HCT116 (cell line): Measurements from ENCODE around the gene PDE2A. TPM values are rescaled to one million over a fixed set of nuclear protein-coding genes. Genes with fewer than 3 reads are reported as not detected.

Experiments used
- ATAC-seq: fragments of 200-7000 bp; cut with Tn5 transposase; 2 replicates; pipeline ENCODE4 v1.9.1; 2020; ENCODE audit warnings: mild to moderate bottlenecking, moderate library complexity
- BruUV-seq: library from RNA; stranded (reverse); fragments of 400-500 nt; replicated peaks from 2 replicates; lab custom pipeline; 2021; lab: Mats Ljungman, UMichigan
- CTCF ChIA-PET: fragments of 300-600 bp; sonication (Branson Sonifier 250); formaldehyde crosslinking; loops from one replicate; lab custom pipeline; 2021; ENCODE audit warnings: antibody characterized with exemption; lab: Charles Lee
- POLR2A ChIA-PET: fragments of 300-600, 350-600 bp; sonication (Branson Sonifier 250); formaldehyde crosslinking; loops from one replicate; lab custom pipeline; 2021; ENCODE audit warnings: antibody characterized with exemption; lab: Charles Lee
- RAD21 ChIA-PET, 2 experiments: fragments of 300-600 bp; sonication (Branson Sonifier 250); formaldehyde crosslinking; loops; one replicate each; lab custom pipeline; 2023; ENCODE audit warnings: low total read pairs in 2 of 2; ENCODE audit not compliant: uncharacterized antibody in 2 of 2, unreplicated experiment in 2 of 2, low non-redundant PET in 1 of 2; lab: Charles Lee
- DNase-seq: peaks from one replicate; pipeline ENCODE4 v3.0.0-alpha.2; 2010; ENCODE audit warnings: low read depth, low spot score
- H2AFZ ChIP-seq: fragments of 200-600 bp; shearing (Covaris generic), sonication (generic); 2 replicates; pipeline ENCODE4 v1.6.1; 2017; ENCODE audit warnings: low read depth, mixed run types, mixed read lengths, antibody characterized with exemption, low read length; ENCODE audit not compliant: poor library complexity, severe bottlenecking
- H3K27ac ChIP-seq: 2 replicates; pipeline ENCODE4 v1.5.1; 2012; ENCODE audit warnings: low read depth, low read length
- H3K27me3 ChIP-seq: fragments of 200-600 bp; sonication (generic); 2 replicates; pipeline ENCODE4 v1.6.1; 2016; ENCODE audit warnings: mixed run types, low read length, mixed read lengths; ENCODE audit not compliant: insufficient read depth
- H3K36me3 ChIP-seq, 2 experiments: fragments of 200-500 bp in 1 of 2; fragments of 200-600 bp in 1 of 2; sonication (Bioruptor generic) in 1 of 2; sonication (generic) in 1 of 2; 2 replicates each; pipeline versions ENCODE4 v1.5.1 to v1.6.1; 2014 to 2016; ENCODE audit warnings: low read length in 2 of 2, inconsistent platforms in 1 of 2, mixed read lengths in 1 of 2, mixed run types in 1 of 2; ENCODE audit not compliant: insufficient read depth in 2 of 2, control insufficient read depth in 1 of 2
- H3K4me1 ChIP-seq, 2 experiments: fragments of 200-600 bp in 1 of 2; sonication (generic) in 1 of 2; 2 replicates each; pipeline versions ENCODE4 v1.5.1 to v1.6.1; 2012 to 2017; ENCODE audit warnings: low read length in 2 of 2, inconsistent platforms in 1 of 2, mild to moderate bottlenecking in 1 of 2, mixed read lengths in 1 of 2, mixed run types in 1 of 2, moderate library complexity in 1 of 2; ENCODE audit not compliant: insufficient read depth in 2 of 2, control insufficient read depth in 1 of 2
- H3K4me2 ChIP-seq: fragments of 200-600 bp; sonication (generic); 2 replicates; pipeline ENCODE4 v1.6.1; 2017; ENCODE audit warnings: mixed run types, low read length, mixed read lengths
- H3K4me3 ChIP-seq, 2 experiments: fragments of 200-600 bp in 1 of 2; sonication (generic) in 1 of 2; replicated peaks in 1 of 2; 2 replicates each; pipeline ENCODE4 v1.5.1; 2011 to 2016; ENCODE audit warnings: low read length in 2 of 2, control low read depth in 1 of 2, low read depth in 1 of 2, mild to moderate bottlenecking in 1 of 2, mixed read lengths in 1 of 2, mixed run types in 1 of 2
- H3K79me2 ChIP-seq: fragments of 200-600 bp; sonication (generic); 2 replicates; pipeline ENCODE4 v1.6.1; 2017; ENCODE audit warnings: mild to moderate bottlenecking, mixed run types, low read length, moderate library complexity, mixed read lengths; ENCODE audit not compliant: insufficient read depth
- H3K9ac ChIP-seq: fragments of 200-600 bp; sonication (generic); 2 replicates; pipeline ENCODE4 v1.6.1; 2016; ENCODE audit warnings: low read length, mixed read lengths
- H3K9me2 ChIP-seq: fragments of 200-600 bp; sonication (generic), shearing (Covaris generic); 2 replicates; pipeline ENCODE4 v1.6.1; 2017; ENCODE audit warnings: mixed run types, mild to moderate bottlenecking, moderate library complexity; ENCODE audit not compliant: insufficient read depth
- H3K9me3 ChIP-seq, 2 experiments: fragments of 200-500 bp in 1 of 2; fragments of 200-600 bp in 1 of 2; sonication (Bioruptor generic) in 1 of 2; sonication (generic) in 1 of 2; 2 replicates each; pipeline ENCODE4 v1.6.1; 2014 to 2017; ENCODE audit warnings: low read length in 2 of 2, mixed read lengths in 2 of 2, inconsistent platforms in 1 of 2, low read depth in 1 of 2, mild to moderate bottlenecking in 1 of 2, mixed run types in 1 of 2, moderate library complexity in 1 of 2; ENCODE audit not compliant: control insufficient read depth in 1 of 2, insufficient read depth in 1 of 2
- H4K20me1 ChIP-seq: fragments of 200-600 bp; sonication (generic), shearing (Covaris generic); 2 replicates; pipeline ENCODE4 v1.6.1; 2017; ENCODE audit warnings: mixed run types, mild to moderate bottlenecking, moderate library complexity; ENCODE audit not compliant: insufficient read depth
- ATF3 ChIP-seq: IDR thresholded peaks from 2 replicates; pipeline ENCODE4 v1.6.1; 2012
- CBX3 ChIP-seq: IDR thresholded peaks from 2 replicates; pipeline ENCODE4 v1.6.1; 2012; ENCODE audit warnings: low read depth
- CEBPB ChIP-seq: IDR thresholded peaks from 2 replicates; pipeline ENCODE4 v1.6.1; 2012; ENCODE audit warnings: low read depth
- EGR1 ChIP-seq: IDR thresholded peaks from 2 replicates; pipeline ENCODE4 v1.6.1; 2012; ENCODE audit warnings: low read depth
- ELF1 ChIP-seq: IDR thresholded peaks from 2 replicates; pipeline ENCODE4 v1.6.1; 2012; ENCODE audit warnings: low read depth, borderline replicate concordance
- EZH2 ChIP-seq: fragments of 200-600 bp; sonication (generic); IDR thresholded peaks from 2 replicates; pipeline ENCODE4 v1.6.1; 2017; ENCODE audit warnings: antibody characterized with exemption, mixed run types
- POLR2A ChIP-seq: IDR thresholded peaks from 2 replicates; pipeline ENCODE4 v1.7.0; 2011; ENCODE audit warnings: borderline replicate concordance; ENCODE audit not compliant: insufficient read depth, insufficient read length; ENCODE audit errors: extremely low read depth
- POLR2AphosphoS5 ChIP-seq: IDR thresholded peaks from 2 replicates; pipeline ENCODE4 v1.6.1; 2011; ENCODE audit warnings: mild to moderate bottlenecking, low read depth, low read length, moderate library complexity
- RAD21 ChIP-seq: IDR thresholded peaks from 2 replicates; pipeline ENCODE4 v1.6.1; 2012; ENCODE audit warnings: low read depth, mild to moderate bottlenecking
- REST ChIP-seq: IDR thresholded peaks from 2 replicates; pipeline ENCODE4 v1.6.1; 2012; ENCODE audit warnings: low read depth
- SIN3A ChIP-seq: IDR thresholded peaks from 2 replicates; pipeline ENCODE4 v1.6.1; 2012; ENCODE audit warnings: low read depth
- SP1 ChIP-seq: IDR thresholded peaks from 2 replicates; pipeline ENCODE4 v1.6.1; 2012; ENCODE audit warnings: low read depth
- SRF ChIP-seq: IDR thresholded peaks from 2 replicates; pipeline ENCODE4 v1.6.1; 2012; ENCODE audit warnings: low read depth
- TCF7L2 ChIP-seq: IDR thresholded peaks from 2 replicates; pipeline ENCODE4 v1.7.0; 2011; ENCODE audit warnings: borderline replicate concordance, inconsistent platforms; ENCODE audit not compliant: insufficient read depth, insufficient read length; ENCODE audit errors: extremely low read depth
- YY1 ChIP-seq: IDR thresholded peaks from 2 replicates; pipeline ENCODE4 v1.6.1; 2011; ENCODE audit warnings: low read length, low read depth, moderate library complexity, mild to moderate bottlenecking; ENCODE audit not compliant: insufficient replicate concordance; ENCODE audit errors: extremely low read depth
- ZFX ChIP-seq: fragments of 450-650 bp; IDR thresholded peaks from 2 replicates; pipeline ENCODE4 v1.6.1; 2017
- ZNF274 ChIP-seq: fragments of 200-500 bp; sonication (Bioruptor generic); IDR thresholded peaks from 2 replicates; pipeline ENCODE4 v1.6.1; 2014; ENCODE audit warnings: mild to moderate bottlenecking, low read depth, low read length, inconsistent platforms
- intact Hi-C: fragments of 100-400 bp; cut with micrococcal nuclease; formaldehyde crosslinking; loops from 2 replicates; pipeline ENCODE4 v1.10.0; 2022
- total RNA-seq: library from RNA; stranded (reverse); gene quantifications from one replicate; pipeline ENCODE4 v1.2.1, GENCODE V29; 2021; ENCODE audit not compliant: unreplicated experiment

PDE2A gene
- total RNA-seq, 1 experiment from 2014 or later = 7.6 TPM

- no peaks in the 10 kb centered on the region for H4K20me1 ChIP-seq
- no TSS peak for BruUV-seq
- DNase-seq (no peak), ATAC-seq (no peak)
- H3K9me2 ChIP-seq = no peaks in the 10 kb centered on the region
- no peaks in the 10 kb centered on the region for H3K36me3 ChIP-seq
- intact Hi-C loops = no loop called here
- no peaks in the 10 kb centered on the region for H3K4me1 ChIP-seq
- no peak for TF ChIP-seq YY1
- no peak for TF ChIP-seq CEBPB
- TF ChIP-seq ATF3 = no peak
- TF ChIP-seq RAD21 = no peak
- no peak for TF ChIP-seq POLR2A
- TF ChIP-seq TCF7L2 = no peak
- TF ChIP-seq CBX3 = no peak
- TF ChIP-seq POLR2AphosphoS5 = no peak
- TF ChIP-seq ZFX = no peak
- no peak for TF ChIP-seq SIN3A
- no peak for TF ChIP-seq SRF
- no peak for TF ChIP-seq EZH2
- POLR2A ChIA-PET = no interaction called here
- CTCF ChIA-PET = interaction anchor here (0.8 to 1.4 kb wide), 2 partner anchors 12 to 76 kb away, joined by 3 read pairs; no protein-coding TSS in a partner anchor
- H2AFZ ChIP-seq = no peak overlapping the region
- no peak overlapping the region for H3K4me2 ChIP-seq
- H3K4me3 ChIP-seq = no peak overlapping the region
- no peak overlapping the region for H3K9ac ChIP-seq
- RAD21 ChIA-PET = no interaction called here
- no peaks in the 10 kb centered on the region for H3K9me3 ChIP-seq
- no peak overlapping the region for H3K27ac ChIP-seq
- H3K27me3 ChIP-seq = peaks cover 9% of the 10 kb centered on the region; the same call in 1 of the 2 replicates
- no peaks in the 10 kb centered on the region for H3K79me2 ChIP-seq
These were observed 127.4 kb downstream of the PDE2A start for GRCh38 chr11:72546866-72547265.

GRCh38 chr11:72544589-72544988, 129.6 kb downstream of the PDE2A start:
- Histone ChIP-seq H3K4me2 (no peak overlapping the region), H3K9ac (no peak overlapping the region), H3K4me1 (no peaks in the 10 kb centered on the region), H3K27me3 (peaks cover 21% of the 10 kb centered on the region; the same call in 1 of the 2 replicates), H4K20me1 (no peaks in the 10 kb centered on the region), H3K27ac (no peak overlapping the region), H3K9me3 (no peaks in the 10 kb centered on the region), H2AFZ (no peak overlapping the region), H3K79me2 (no peaks in the 10 kb centered on the region), H3K4me3 (no peak overlapping the region), H3K36me3 (no peaks in the 10 kb centered on the region), H3K9me2 (no peaks in the 10 kb centered on the region)
- RAD21 ChIA-PET = no interaction called here
- DNase-seq = no peak
- CTCF ChIA-PET = interaction anchor here (0.9 kb wide), 1 partner anchor 9 kb away, joined by 3 read pairs; no protein-coding TSS in a partner anchor
- intact Hi-C loops = no loop called here
- POLR2A ChIA-PET = no interaction called here
- no TSS peak for BruUV-seq
- no peak for TF ChIP-seq ZFX
- no peak for TF ChIP-seq SP1
- TF ChIP-seq CEBPB = no peak
- TF ChIP-seq POLR2AphosphoS5 = no peak
- TF ChIP-seq TCF7L2 = no peak
- no peak for TF ChIP-seq CBX3
- TF ChIP-seq ZNF274 = no peak
- no peak for TF ChIP-seq SRF
- no peak for TF ChIP-seq EGR1
- TF ChIP-seq SIN3A = no peak
- TF ChIP-seq POLR2A = no peak
- no peak for TF ChIP-seq REST
- no peak for TF ChIP-seq ELF1
- ATAC-seq = no peak
